Measurements from ENCODE around the gene ZDHHC14.

ZDHHC14 gene

GRCh38 chr6:157368359-157369049 is 12.5 kb upstream of the ZDHHC14 start:
- TF ChIP-seq SPI1 (IDR thresholded peaks at IDR 0.05; ENCODE audit: borderline replicate concordance, low read depth) (no peak), REST (IDR thresholded peaks at IDR 0.05; ENCODE audit: insufficient replicate concordance, low read depth) (no peak), CTCF (IDR thresholded peaks at IDR 0.05; ENCODE audit: insufficient read depth, low read length) (no peak), GABPA (IDR thresholded peaks at IDR 0.05; ENCODE audit: low read depth) (no peak), POLR2AphosphoS5 (IDR thresholded peaks at IDR 0.05; ENCODE audit: low read depth) (no peak)
- H3K4me3 ChIP-seq (replicated peaks; ENCODE audit: insufficient read depth, low read length), result no peak overlapping the region
- DNase-seq (ENCODE audit: low read depth in 1 of 2, low spot score in 1 of 2), result no peak
- H3K27ac ChIP-seq (replicated peaks), result peak overlapping the region; percentile 67
- H3K27me3 ChIP-seq (ENCODE audit: insufficient read depth, poor library complexity, severe bottlenecking), result no peaks in the 10 kb centered on the region

GRCh38 chr6:157370755-157371154 is 10.2 kb upstream of the ZDHHC14 start:
- no peak overlapping the region for H3K27ac ChIP-seq (replicated peaks)
- no peaks in the 10 kb centered on the region for H3K27me3 ChIP-seq (ENCODE audit: insufficient read depth, poor library complexity, severe bottlenecking)
- TF ChIP-seq CTCF (IDR thresholded peaks at IDR 0.05; ENCODE audit: insufficient read depth, low read length) (no peak), REST (IDR thresholded peaks at IDR 0.05; ENCODE audit: insufficient replicate concordance, low read depth) (no peak), SPI1 (IDR thresholded peaks at IDR 0.05; ENCODE audit: borderline replicate concordance, low read depth) (no peak), POLR2AphosphoS5 (IDR thresholded peaks at IDR 0.05; ENCODE audit: low read depth) (no peak), GABPA (IDR thresholded peaks at IDR 0.05; ENCODE audit: low read depth) (no peak)
- H3K4me3 ChIP-seq (replicated peaks; ENCODE audit: insufficient read depth, low read length), result no peak overlapping the region
- no peak for DNase-seq (ENCODE audit: low read depth in 1 of 2, low spot score in 1 of 2)

- TF ChIP-seq POLR2AphosphoS5 (IDR thresholded peaks at IDR 0.05; ENCODE audit: low read depth), result no peak
- TF ChIP-seq REST (IDR thresholded peaks at IDR 0.05; ENCODE audit: insufficient replicate concordance, low read depth), result no peak
- no peak for TF ChIP-seq SPI1 (IDR thresholded peaks at IDR 0.05; ENCODE audit: borderline replicate concordance, low read depth)
- no peak for TF ChIP-seq CTCF (IDR thresholded peaks at IDR 0.05; ENCODE audit: insufficient read depth, low read length)
- TF ChIP-seq GABPA (IDR thresholded peaks at IDR 0.05; ENCODE audit: low read depth), result no peak
- no peak for DNase-seq (ENCODE audit: low read depth in 1 of 2, low spot score in 1 of 2)
These were observed 8.3 kb upstream of the ZDHHC14 start for GRCh38 chr6:157372501-157373280.

More at GRCh38 chr6:157372501-157373280, 8.3 kb upstream of the ZDHHC14 start:
- H3K4me3 ChIP-seq (replicated peaks; ENCODE audit: insufficient read depth, low read length), result no peak overlapping the region
- H3K27me3 ChIP-seq (ENCODE audit: insufficient read depth, poor library complexity, severe bottlenecking), result no peaks in the 10 kb centered on the region
- H3K27ac ChIP-seq (replicated peaks), result no peak overlapping the region
